HG02588 (cell line): ENCODE results near the gene VAV2.
A peak's percentile ranks its signal among the peaks of the same experiment; 100 is the strongest.

Source experiments
- ATAC-seq: cut with Tn5 transposase; IDR thresholded peaks from one replicate; pipeline ENCODE4 v1.9.1; 2021; ENCODE audit warnings: mild to moderate bottlenecking, moderate library complexity; ENCODE audit not compliant: unreplicated experiment

The VAV2 gene

DNA sequence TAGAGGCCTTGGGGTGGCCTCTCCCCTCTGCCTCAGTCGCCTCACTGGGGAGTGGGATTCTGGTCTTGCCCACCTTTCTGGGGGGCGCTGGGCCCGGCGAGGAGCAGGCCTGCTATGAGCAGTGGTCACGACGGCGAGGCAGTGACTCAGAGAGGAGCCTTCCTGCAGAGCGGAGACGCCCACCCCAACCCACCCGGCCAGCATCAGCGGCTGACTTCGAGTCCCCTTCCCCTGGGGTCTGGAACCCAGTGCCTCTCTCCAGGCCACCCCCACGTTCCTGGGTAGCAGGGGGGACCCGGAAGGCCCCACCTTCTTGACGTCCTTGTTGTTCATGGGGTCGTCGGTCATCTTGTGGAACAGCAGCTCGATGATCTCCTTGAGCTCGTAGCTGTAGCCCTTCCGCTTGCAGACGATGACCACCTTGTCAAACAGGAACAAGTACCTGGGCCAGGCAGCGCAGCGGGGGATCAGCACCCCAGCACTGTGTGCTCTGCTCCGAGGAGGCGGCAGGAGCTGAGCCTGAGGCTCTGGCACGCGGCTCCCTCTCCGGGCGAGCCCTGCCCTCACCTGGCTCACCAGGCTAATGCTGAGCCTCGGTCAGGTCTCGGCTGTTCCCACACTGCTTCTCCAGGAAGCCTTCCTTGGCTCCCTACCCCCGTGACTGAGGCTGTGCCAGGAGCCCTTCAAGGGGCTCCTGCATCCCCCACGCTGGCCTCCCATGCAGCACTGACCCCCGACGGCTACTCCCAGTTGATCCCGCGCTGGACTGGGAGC, 203.9 kb downstream of the VAV2 start:
- ATAC-seq = no peak

DNA sequence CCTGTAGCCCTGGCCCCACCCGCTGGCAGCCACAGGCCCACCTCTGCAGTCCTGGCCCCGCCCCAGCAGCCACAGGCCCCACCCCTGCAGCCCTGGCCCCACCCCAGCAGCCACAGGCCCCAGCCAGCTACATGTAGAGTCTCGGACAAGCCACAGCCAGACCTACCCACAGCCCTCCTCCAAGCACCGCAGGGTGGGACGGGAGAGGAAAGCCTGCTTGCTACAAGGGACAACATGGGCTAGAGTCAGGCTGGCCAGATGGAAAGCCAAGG, 204.4 kb downstream of the VAV2 start:
- peak; percentile 46 for ATAC-seq

- ATAC-seq = no peak
These were observed 205.0 kb downstream of the VAV2 start for GRCh38 chr9:133786907-133787753.

- no peak for ATAC-seq
These were observed 205.8 kb downstream of the VAV2 start for GRCh38 chr9:133786371-133786753.

- no peak for ATAC-seq
These were observed 206.3 kb downstream of the VAV2 start for GRCh38 chr9:133785753-133786370.

DNA sequence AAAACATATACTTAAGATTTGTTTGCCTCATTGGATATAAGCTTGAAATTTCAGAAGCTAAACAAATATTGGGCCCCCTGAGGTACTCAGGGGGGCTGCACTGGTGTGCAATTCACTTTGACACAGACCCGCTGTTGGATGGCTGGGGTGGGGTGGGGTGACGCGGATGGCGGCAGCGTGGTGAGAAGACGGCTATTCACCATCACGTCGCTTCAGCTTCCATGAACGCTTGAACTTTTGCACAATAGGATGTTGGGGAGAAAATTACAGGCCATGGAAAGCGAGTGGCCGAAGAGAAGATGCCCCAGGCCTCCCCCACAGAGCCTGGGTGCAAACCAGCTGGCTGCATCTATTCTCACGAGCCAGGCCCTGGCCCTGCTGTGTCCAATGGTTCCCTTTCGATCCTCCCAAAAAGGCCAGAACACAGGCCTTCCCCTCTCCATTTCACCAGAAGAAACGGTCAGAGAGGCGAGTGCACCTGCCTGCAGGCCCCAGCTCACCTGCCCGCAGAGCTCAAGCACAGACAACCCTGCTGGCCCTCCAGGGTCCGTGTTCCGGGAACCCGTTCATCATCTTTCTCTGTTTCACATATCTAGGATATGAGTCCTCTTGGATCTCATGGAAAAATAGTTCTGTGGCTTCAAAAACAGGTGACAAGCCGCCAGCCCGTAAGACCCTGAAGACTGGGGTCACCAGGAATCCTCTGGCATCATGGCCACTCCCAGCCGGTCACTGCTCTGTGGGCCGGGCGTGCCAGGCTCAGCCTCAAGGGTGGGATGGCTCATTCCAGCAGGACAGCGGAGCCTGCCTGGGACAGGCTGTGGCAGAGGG, 207.2 kb downstream of the VAV2 start:
- no peak for ATAC-seq

GRCh38 chr9:133783331-133783731, 208.8 kb downstream of the VAV2 start:
- no peak for ATAC-seq

DNA sequence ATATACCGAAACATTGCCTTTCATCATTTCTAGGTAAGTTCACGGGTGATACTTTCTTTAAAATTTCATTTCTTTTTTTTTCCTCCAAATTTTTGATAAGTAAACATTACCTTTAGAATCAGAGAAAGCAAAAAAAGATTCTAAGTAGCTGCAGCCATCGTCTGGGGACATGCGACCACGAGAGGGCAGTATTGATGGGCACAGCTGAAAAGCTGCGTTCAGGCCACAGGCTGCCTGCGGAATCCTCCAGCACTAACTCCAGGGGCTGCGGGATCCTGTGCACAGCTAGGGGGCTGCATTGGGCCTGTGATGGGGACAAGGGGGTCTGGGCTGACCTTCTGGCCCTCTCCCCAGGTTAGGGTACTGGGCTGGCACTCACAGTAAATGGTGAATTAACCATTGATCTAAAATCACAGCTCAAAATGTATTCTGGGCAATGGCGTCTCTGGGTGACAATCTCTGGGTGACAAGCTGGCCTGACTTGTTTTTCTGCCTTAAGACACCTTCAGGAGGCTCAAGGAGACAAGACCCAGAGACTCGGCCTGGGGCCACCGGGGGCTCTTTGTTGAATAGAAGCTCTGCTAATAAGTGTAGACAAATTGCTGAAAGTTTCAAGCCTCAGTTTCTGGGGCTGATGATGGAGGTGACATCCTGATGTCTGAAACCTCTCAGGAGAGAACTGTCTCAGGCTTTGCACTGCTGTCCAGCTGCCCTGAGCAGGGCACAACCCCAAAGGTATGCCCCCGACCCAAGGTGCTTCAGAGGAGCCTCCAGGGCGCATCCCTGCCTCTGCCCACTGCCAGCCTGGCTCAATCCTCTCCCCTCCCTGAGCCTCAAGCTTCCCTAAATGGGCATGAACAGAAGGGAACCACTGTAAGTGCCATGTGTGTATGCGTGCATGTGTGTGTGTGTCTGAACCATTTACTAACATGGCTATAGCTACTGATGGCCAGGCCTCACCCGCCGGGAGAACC, 209.7 kb downstream of the VAV2 start:
- no peak for ATAC-seq

DNA sequence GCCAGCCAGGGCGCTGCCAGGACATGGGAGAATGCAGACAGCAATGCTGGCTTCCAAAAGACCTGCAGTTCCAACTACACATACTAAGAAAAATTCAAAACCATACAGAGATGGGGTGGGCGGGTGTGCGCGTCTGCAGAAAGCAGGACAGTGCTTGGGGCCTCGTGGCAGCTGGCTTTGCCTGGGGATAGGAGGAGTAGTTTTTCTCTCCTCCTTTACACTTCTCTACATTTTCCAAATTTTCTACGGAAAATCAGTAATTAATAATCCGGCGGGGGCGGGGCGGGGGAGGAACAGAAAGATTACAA, 210.3 kb downstream of the VAV2 start:
- no peak for ATAC-seq

GRCh38 chr9:133780962-133781827, 210.9 kb downstream of the VAV2 start:
- no peak for ATAC-seq

GRCh38 chr9:133780404-133780945, 211.6 kb downstream of the VAV2 start:
- ATAC-seq = no peak

GRCh38 chr9:133779516-133780403, 212.4 kb downstream of the VAV2 start:
- ATAC-seq = no peak

DNA sequence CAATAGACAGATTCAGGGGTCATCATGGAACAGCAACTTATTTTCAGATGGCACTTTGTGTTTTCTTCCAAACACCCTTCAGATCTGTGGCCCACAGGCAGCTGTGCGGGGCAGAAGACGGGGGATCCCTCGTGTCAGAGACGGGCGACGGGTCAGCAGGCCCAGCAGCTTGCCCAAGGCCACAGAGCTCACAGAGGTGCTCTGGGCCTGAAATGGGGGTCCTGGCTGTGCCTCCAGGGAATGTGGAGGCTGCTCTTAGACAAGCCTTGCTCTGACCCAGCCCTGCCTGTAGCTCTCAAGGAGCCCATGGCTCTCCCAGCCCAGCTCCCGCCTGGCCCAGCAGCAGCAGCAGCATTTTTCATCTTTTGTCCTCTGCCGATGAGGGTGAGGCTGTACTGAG, 213.0 kb downstream of the VAV2 start:
- ATAC-seq = no peak

GRCh38 chr9:133778336-133779013, 213.6 kb downstream of the VAV2 start:
- no peak for ATAC-seq

GRCh38 chr9:133777871-133778270, 214.3 kb downstream of the VAV2 start:
- ATAC-seq = no peak

DNA sequence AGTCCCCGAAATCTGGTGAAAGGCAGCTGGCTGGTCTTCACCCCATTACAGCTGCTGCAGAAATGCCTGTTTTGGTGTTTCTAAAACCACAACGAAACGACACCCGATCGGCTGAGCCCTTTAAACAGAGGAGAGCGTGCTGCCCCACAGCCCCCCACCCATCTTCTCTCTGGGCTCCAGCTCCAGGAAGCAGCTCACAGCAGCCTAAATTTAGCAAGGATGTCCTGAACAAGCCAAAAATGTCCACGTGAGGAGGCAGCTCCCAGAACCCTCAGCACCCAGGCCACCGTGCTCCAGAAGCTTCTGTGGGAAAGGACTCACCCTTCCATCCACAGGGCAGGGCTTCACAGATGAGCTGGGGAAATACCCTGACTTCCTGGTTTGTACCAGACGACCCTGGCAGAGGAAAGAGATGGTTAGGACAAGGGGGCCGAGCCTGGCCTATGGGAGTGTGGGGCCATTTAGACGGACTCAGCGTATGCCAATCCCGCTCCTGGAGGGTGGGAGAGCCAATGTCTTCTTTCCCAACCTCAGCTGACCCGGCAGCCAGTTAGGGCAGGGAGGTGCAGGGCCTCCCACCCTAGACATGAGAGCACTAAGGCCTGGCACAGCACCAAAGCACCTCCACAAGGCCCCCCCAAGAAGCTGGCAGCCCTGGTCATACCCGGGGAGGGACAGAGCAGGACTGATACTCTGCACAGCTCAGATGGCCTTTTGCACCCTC, 214.9 kb downstream of the VAV2 start:
- no peak for ATAC-seq
